NCI-H2196 treated with DMSO at 0.1 percent for 48 hours (cell line): ENCODE results near the gene SMC4.

Source experiments
- DNase-seq: peaks from one replicate; lab custom pipeline; 2025; ENCODE audit not compliant: unreplicated experiment; lab: John Stamatoyannopoulos, UW

Gene SMC4

DNA sequence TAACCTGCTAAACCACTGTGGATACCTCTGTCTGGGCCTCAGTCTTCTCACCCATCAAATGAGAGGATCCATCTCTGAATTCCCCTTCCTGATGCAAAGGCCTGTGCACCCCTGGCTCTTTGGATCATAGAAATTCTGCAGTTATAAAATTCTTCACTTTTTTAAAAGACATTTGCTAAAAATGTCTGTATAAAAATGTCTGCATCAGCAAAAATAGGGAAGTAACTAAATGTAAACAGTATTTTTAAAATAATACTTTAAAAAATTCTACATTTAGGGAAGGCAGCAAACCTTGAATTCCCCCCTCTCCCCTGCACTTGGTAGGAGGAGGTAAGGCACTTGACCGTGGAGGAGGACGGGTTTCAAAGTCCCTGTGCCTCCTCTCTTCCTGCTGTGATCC lies 75.7 kb downstream of the SMC4 start:
- no peak for DNase-seq

GRCh38 chr3:160475884-160476283 lies 76.4 kb downstream of the SMC4 start:
- DNase-seq, result no peak

- no peak for DNase-seq
Measured at GRCh38 chr3:160477750-160478149, 78.3 kb downstream of the SMC4 start.

DNA sequence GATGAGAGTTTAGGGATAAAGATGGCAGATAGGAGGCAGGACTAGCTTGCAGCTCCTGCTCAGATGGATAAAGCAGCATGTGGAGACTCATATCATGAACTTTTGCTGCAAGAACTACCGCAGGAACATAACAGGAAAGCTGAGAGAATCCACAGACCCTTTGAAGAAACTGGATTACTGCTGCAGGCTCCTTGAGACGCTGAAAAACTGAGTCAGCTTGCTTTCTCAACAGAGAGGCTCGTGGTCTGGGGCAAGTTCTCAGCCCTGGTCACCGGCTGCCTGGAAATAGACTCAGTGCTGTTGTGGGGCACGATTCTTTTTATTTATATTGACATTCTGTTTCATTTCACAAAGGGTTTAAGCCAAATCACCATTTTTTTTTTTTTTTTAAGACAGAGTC lies 78.9 kb downstream of the SMC4 start:
- DNase-seq, result no peak

GRCh38 chr3:160479376-160479775 lies 79.9 kb downstream of the SMC4 start:
- DNase-seq, result no peak

- DNase-seq, result no peak
Measured at GRCh38 chr3:160480931-160481330, 81.5 kb downstream of the SMC4 start.

- DNase-seq, result no peak
Measured at GRCh38 chr3:160481856-160482255, 82.4 kb downstream of the SMC4 start.

GRCh38 chr3:160482796-160483195 lies 83.3 kb downstream of the SMC4 start:
- DNase-seq, result no peak
